Daoy (cell line): ENCODE data around the gene KIF21B. TPM values are rescaled to one million over a fixed set of nuclear protein-coding genes. Genes with fewer than 3 reads are reported as not detected.
A peak's percentile ranks its signal among the peaks of the same experiment; 100 is the strongest.
"Not testable (repeated sequence)": the region's sequence is repeated elsewhere in the genome, so short reads cannot be mapped to it uniquely, and the experiment has no call there.

ENCODE experiments used
- DNase-seq: peaks from one replicate; pipeline ENCODE4 v3.0.0-alpha.2; 2015; ENCODE audit warnings: low read depth
- total RNA-seq: library from RNA; depleted of rRNA; stranded (reverse); fragments of >200 nt; shearing (Covaris generic); gene quantifications from 2 replicates; pipeline ENCODE4 v1.2.3, GENCODE V29; 2014; rRNA removed

Gene KIF21B
- total RNA-seq, 1 experiment from 2014 or later, result 3.4 TPM

DNA sequence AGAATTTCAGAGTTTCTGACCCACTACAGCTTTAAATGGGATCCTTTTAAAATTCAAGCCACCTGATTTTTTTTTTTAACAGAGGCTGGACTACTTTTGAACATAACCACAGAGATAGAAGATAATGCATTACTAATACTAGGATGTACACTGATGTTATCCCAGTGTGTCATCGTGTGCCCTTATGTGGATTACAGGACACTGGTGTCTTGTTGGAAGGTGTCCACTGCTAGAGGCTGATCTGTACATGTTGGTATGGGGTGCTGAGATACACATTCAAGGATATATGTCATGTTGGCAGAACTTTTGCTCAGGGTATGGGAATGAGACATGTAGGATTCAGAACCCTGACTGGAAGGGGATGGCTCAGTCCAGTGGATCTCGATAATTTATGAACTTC, 72.5 kb downstream of the KIF21B start:
- no peak for DNase-seq

GRCh38 chr1:200949626-200950025, 73.9 kb downstream of the KIF21B start:
- DNase-seq, result no peak

- DNase-seq, result no peak
Observed at GRCh38 chr1:200947059-200947566, 76.4 kb downstream of the KIF21B start.

- DNase-seq, result no peak
Observed at GRCh38 chr1:200945111-200945510, 78.4 kb downstream of the KIF21B start.

DNA sequence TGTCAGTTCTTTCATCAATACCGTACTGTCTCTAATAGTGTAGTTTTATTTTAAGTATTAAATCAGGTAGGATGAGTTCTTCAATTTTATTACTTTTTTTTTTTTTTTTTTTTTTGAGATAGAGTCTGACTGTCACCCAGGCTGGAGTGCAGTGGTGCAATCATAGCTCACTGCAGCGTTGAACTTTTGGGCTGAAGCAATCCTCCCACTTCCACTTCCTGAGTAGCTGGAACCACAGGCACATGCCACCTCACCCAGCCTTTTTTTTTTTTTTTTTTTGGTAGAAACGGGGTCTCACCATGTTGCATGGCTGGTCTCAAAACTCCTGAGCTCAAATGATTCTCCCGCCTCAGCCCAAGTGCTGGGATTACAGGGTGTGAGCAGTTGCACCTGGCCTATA, 84.6 kb downstream of the KIF21B start:
- peak; percentile 16 for DNase-seq

DNA sequence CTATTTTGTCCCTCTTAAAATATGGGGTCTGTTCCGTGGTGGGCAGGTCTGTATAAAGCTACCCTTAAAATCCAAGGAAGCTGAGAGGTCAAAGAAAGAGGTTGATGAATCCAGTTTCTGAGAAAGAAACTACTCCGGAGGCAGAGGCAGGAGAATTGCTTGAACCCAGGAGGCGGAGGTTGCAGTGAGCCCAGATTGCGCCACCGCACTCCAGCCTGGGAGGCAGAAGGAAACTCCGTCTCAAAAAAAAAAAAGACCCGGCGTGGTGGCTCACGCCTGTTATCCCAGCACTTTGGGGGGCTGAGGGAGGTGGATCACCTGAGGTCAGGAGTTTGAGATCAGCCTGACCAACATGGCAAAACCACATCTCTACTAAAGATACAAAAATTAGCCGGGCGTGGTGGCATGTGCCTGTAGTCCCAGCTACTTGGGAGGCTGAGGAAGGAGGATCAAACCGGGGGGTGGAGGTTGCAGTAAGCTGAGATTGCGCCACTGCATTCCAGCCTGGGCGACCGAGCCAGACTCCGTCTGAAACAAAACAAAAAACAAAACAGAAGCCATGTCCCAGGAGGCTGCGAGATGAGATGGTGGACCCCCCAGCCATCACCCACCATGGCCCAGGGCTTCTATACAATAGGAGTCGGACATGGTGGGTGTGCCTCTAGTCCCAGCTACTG, 88.1 kb downstream of the KIF21B start:
- DNase-seq, result not testable (repeated sequence)

GRCh38 chr1:200934676-200935245, 88.8 kb downstream of the KIF21B start:
- DNase-seq, result no peak

GRCh38 chr1:200931776-200932175, 91.7 kb downstream of the KIF21B start:
- DNase-seq, result no peak

- DNase-seq, result not testable (repeated sequence)
Observed at GRCh38 chr1:200930285-200930684, 93.2 kb downstream of the KIF21B start.

GRCh38 chr1:200929530-200930278, 93.8 kb downstream of the KIF21B start:
- DNase-seq, result no peak

GRCh38 chr1:200925831-200926230, 97.7 kb downstream of the KIF21B start:
- DNase-seq, result peak; percentile 41

- no peak for DNase-seq
Observed at GRCh38 chr1:200923601-200924000, 99.9 kb downstream of the KIF21B start.

- no peak for DNase-seq
Observed at GRCh38 chr1:200922406-200922805, 101.1 kb downstream of the KIF21B start.

DNA sequence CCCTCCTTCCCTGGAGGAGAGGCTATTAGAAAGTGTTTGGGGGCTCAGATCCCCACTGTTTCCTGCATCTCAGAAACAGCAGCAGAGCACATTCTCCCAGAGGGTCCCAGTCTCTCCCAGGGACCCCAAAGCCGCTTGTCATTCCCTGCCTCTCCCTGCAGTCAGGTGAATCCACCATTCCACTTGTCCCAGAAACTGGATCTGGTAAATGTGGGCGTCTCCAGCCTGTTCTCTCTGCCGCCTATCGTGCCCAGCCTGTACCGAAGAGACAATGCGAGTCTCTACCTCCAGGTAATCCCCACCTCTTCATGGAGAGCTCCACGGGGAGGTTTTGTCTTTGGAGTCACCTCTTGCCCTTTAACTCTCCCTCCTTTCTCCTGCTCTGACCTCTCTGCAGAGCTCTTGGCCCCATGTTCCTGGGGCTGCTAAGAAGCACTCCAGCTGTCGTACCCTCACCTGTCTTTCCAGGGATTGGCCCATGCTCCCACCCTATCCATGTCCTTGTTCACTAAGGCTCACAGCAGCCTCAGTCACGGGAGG, 101.9 kb downstream of the KIF21B start:
- no peak for DNase-seq

Other genes starting within 250 kb of the KIF21B start
- gene GPR25, start 150.7 kb downstream of the KIF21B start, total RNA-seq, result not detected in 2 replicates
- gene INAVA, start 128.8 kb downstream of the KIF21B start, total RNA-seq, result 7.3 and 7.5 TPM in 2 replicates
- not detected in 2 replicates for gene CACNA1S, start 88.7 kb upstream of the KIF21B start, total RNA-seq
- gene ASCL5, start 103.5 kb upstream of the KIF21B start, total RNA-seq, result not detected in 2 replicates
- gene TMEM9, start 130.8 kb upstream of the KIF21B start, total RNA-seq, result 86.8 and 94.3 TPM in 2 replicates
- gene IGFN1, start 167.1 kb upstream of the KIF21B start, total RNA-seq, result 0.51 and 0.54 TPM in 2 replicates